Urothelium cell line (cell line): ENCODE measurements around the gene TMC2.

Source experiments
- DNase-seq: peaks from one replicate; pipeline ENCODE4 v3.0.0; 2011; ENCODE audit warnings: low spot score, mixed read lengths
- FAIRE-seq: peaks from 2 replicates; lab custom pipeline; 2011; peaks lifted over from hg19 to GRCh38; lab: Jason Lieb, UNC

The TMC2 gene

DNA sequence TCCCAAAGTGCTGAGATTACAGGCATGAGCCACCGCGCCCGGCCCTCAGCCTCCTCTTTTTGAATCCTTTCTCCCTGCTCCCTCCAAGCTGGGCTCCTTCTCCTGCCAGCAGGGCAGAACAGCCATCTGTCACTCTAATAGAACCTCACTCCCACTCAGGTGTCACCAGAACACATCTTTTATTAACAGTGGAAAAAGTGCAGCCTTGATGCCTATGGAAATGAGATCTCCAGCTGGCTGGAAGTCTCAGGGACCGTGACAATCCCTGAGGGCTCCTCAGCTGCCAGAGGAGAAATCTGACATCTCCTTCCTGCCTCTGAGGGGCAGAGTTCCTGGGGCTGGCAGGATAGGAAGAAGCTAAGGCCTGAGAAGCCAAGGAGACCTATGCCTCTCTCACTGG, 28.0 kb downstream of the TMC2 start:
- DNase-seq (no peak), FAIRE-seq (no peak)

DNA sequence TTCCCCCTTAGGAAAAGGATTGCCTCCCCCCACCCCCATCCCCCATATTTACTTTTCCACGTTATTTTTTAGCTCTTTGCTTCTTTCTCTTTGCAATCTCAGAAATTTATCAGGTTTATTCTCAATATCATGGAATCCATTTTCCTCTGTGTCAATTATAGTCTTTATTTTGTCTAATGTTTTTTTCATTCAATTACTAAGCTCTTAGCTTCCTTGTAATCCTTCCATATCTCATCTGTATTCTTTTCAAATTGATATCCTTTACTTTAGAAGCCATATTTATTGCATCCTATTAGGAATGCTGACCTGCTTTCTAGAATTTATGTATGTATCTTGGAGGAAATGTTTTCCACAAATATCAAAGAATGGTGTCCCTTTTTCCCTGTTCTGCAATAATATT, 39.3 kb downstream of the TMC2 start:
- DNase-seq (no peak), FAIRE-seq (no peak)

DNA sequence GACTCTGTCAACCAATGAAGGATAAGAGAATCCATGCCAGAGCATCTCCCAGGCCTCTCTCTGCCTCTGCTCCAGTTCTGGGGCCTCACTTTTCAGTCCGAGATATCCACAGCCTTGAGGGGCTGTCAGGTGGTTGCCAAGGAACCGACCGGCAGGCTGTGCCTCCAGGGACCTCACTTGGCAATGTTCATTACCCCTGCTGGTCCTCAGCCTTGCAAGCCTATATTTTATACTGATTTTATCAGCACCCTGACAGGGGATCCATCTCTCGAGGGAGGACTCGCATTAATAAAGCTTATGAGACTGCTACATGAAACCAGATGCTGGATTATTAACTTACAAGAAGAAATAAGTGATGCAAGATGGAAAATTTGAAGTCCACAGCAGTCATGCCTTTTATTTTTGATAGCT, 39.9 kb downstream of the TMC2 start:
- no peak for FAIRE-seq
- no peak for DNase-seq

DNA sequence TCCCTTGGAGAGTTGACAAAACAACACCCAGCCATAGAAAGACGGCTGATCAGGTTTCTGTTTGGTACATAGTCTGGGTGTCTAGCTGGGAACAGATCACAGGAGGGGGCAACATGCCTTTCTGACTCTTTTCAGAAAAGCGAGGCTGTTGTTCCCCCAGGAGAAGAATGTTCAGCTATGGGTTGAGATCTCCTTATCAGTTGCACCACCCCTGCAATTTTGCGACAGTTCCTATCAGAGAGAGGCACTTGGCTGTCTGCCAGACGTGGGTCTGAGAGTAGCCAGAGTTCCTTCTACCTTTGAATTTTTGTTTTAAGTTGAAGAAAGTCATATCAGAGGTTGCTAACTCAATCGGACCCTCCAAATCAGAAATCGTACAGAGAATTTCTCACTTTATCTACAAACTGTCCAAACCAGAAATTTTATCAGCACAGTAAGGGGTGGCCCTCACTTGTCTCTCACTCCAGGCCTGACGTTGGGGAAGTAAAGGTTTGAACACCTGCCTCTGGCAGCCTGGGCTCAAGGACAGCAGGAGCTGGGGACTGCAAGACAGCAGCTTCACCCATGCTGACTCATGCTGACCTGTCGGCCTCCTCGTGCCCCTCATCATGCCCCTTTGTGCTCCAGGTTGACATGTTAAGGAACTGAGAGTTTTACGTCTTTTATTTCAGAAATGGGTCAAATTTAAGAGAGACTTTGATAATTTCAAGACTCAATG, 42.3 kb downstream of the TMC2 start:
- no peak for FAIRE-seq
- DNase-seq, result no peak

DNA sequence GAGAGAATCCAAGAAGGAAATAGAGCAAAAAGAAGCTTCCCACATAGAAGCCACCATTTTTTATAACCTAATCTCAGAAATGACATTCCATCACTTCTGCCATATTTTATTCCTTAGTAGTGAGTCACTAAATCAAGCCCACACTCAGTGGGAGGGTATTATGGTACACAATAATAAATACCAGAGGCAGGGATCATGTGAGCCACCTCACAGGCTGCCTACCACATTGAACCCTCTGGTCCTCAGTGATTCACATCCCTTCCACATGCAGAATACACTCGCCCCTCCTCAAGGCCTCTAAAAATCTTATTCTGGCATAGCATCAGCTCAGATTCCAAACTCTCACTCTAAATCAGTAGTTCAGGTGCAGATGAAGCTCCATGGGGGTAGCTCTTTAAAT, 49.4 kb downstream of the TMC2 start:
- no peak for FAIRE-seq
- peak; percentile 57 for DNase-seq

DNA sequence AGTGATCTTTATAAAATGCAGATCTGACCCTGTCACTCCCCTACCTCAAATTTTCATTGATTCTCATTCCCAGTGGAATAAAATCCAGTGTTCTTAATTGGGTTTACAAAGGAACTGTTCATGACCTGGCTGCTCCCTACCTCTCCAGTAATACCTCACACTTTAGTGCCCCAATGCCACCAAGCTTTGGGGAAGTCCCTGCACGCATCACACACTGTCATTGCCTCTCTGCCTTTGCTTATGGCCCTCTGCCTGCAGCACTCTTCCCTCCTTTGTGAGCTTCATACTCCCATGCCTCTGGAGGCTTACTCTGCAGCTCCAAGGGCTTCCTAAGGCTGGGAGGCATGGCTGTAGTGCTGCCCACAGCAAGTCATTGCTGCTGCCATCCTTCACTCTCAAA, 57.4 kb downstream of the TMC2 start:
- no peak for DNase-seq
- FAIRE-seq, result no peak

DNA sequence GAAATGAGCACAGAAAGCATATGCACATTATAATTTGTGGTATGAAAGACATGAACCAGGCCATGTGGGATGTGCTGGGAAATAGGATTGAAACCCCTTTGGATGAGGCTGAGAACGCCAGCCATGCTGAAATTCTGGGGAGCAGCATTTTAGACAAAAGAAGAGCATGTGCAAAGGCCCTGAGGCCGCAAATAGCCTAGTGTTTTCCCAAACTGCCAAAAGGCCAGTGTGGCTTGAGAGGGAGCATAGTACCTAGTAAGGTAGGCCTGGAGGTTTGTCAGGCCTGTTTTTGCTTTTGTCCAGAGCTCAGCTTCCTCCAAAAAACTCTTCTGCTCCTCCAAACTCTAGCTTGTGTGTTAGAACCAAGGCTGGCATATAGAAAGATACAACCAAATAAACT, 58.7 kb downstream of the TMC2 start:
- no peak for FAIRE-seq
- DNase-seq, result no peak

DNA sequence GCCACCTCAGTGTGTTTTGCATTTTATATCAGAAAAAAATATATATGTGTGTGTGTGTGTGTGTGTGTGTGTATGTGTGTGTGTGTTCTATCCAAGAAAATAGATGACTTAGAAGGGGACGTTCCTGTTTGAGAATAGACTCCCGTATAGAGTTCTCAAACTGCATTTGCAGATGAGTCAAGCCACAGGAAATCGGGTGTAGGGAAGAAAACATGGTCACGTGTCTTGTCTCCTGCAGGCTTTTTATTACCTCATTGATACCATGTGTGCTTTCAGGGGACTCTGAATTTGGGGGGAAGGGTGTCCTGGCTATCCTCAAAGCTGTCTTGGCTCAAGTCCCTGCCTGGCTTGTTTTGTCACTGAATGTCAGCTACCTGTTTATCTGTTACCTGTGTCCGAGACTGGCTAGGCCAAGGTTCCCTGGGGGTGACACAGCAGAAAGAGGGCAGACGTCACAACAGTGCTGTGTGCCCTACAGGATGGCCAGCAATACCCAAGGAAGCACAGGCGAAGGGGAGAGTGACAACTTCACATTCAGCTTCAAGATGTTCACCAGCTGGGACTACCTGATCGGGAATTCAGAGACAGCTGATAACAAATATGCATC, 60.4 kb downstream of the TMC2 start:
- FAIRE-seq, result no peak

DNA sequence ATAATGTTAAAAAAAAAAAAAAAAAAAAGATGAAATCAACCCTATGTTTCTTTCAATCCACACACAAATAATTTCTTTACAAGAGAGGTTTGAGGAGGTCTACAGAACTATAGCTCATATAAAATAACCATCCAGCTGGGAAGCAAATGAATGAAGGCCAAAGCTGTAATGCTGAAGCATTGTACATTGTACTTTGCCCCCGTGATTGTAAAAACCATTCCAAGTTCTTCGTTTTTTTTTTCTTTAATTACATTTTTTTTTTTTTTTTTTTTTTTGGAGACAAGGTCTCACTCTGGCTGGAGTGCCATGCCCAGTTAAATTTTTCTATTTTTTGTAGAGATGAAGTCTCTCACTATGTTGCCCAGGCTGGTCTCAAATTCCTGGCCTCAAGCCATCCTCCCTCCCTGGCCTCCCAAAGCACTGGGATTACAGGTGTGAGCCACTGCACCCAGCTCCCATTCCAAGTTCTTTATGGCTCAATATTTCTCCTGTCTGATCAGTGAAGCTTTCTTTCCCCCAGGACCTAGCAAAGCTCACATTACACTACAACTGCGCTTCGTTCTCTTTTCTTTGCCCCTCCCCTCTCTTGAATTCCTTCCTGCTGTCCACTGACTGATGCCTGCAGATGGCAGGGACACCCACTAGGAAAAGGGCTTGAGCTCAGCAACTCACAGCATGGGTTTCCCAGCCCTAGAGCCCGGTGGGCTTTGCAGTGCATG, 63.1 kb downstream of the TMC2 start:
- no peak for FAIRE-seq
- no peak for DNase-seq

More for the DNA sequence above, 60.4 kb downstream of the TMC2 start:
- DNase-seq, result no peak

DNA sequence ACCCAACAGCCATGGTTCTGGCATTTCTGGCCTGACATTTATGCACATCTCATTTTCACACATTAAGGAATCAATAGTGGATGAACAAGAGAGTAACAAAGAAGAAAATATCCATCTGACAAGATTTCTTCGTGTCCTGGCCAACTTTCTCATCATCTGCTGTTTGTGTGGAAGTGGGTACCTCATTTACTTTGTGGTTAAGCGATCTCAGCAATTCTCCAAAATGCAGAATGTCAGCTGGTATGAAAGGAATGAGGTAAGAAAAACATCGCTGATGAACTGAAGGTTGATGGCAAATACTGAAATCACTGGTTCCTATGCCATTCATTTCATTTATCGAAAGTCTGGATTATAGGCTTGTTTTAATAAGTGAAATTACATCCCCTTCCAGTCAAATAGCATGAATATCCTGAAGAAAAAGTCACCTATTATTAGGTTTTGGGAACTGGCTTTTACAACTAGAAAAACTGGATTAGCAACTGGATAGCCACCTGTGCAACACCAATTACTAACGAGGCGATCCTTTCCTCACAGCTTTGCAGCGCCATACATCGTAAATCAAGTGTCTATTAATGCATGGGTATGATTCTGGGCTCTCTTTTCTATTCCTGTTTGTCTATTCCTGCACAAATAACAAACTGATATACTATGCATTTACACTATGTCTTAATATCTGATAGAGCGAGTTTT, 65.8 kb downstream of the TMC2 start:
- FAIRE-seq (no peak), DNase-seq (no peak)

DNA sequence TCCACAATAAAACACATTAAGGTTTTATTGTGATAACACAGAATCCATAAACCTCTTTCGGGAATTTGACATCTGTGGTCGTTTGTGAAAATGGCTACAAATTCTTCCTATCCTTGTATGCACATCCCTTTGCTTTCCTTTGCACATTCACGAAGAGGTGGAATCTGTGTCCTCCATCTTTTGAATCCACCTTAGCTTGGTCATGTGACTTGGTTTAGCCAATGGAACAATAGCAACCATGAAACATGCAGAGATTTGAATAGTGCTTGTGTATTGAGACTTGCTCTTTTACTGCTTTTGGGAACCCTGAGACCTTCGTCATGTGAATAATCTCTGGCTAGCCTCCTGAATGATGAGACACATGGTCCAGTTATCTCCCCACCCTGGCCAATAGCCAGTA, 66.4 kb downstream of the TMC2 start:
- no peak for FAIRE-seq
- DNase-seq, result no peak

DNA sequence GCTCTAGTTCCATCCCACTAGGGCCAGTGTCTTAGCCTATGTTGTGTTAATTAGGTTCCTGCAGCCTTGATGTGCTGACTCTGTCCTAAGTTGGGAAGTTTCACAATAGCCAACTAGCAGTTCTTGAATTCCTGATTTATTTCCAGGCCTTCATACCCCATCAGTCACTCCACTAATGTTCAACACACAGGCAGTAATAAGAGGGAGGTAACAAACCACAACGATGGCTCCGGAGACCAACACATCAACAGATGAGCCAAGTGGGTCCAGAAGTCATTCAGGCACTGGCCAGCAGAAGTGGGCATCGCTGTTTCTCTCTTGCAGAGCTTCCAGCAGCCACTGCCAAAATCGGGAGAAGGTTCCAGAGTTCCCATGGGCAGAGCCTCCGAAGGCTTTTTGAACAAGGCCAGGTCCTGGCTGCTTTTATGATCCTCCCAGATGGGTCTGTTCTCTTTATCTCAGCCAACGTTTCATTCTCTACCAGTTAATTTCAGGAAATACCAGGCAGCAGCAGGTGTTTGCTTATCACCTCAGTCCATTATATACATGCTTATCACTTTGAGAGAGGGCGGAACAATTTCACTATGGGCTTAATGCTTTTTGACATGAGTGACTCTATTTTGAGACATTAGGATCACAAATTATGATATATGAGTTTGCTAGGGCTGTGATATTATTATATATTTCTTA, 67.6 kb downstream of the TMC2 start:
- no peak for FAIRE-seq

DNA sequence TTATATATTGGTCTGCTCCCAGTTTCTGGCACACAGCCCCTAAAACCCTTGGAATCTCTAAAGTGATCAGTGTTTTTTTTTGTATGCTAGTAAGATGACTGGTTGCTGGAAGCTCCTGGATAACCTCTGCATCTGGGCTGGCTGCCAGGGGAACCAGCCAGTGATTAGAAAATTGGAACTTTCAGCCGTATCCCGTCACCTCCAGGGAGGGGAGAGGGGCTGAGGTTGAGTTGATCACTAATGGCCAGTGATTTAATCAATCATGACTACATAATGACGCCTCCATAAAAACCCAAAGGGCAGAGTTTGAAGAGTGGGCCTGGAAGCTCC, 68.1 kb downstream of the TMC2 start:
- no peak for DNase-seq
- FAIRE-seq, result no peak

More for the DNA sequence above, 67.6 kb downstream of the TMC2 start:
- DNase-seq, result no peak

DNA sequence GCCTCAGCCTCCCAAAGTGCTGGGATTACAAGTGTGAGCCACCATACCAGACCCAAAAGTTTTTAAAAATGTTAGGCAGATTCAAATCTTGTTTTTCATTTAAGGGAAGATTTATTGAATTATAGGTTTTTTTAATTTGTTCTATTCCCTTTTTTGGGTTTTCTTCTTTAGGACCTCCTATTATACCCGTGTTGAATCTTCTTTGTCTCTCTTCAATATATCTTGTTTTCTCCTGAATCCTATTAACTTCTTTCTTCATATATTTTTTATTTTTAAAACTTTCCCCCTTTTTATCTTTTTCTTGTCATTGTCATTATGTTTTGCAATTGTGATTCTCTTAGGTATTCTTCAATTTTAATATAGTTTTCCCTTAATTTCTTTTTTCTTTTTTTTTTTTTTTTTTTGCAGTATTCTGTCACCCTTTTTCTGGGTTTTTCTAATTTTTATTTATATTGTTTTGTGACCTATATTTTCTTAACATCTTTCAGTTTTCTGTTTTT, 70.2 kb downstream of the TMC2 start:
- DNase-seq (no peak), FAIRE-seq (no peak)

DNA sequence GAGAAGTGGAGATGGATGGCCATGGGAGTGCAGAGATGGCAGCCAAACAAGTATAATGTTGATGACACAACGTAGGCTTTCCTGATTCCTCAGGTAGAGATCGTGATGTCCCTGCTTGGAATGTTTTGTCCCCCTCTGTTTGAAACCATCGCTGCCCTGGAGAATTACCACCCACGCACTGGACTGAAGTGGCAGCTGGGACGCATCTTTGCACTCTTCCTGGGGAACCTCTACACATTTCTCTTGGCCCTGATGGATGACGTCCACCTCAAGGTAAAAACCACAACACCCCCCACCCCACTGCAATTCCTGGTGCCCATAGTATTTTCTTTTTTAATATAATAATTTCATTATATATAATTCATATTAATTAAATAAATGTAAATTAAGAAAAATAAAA, 74.0 kb downstream of the TMC2 start:
- FAIRE-seq (no peak), DNase-seq (no peak)

DNA sequence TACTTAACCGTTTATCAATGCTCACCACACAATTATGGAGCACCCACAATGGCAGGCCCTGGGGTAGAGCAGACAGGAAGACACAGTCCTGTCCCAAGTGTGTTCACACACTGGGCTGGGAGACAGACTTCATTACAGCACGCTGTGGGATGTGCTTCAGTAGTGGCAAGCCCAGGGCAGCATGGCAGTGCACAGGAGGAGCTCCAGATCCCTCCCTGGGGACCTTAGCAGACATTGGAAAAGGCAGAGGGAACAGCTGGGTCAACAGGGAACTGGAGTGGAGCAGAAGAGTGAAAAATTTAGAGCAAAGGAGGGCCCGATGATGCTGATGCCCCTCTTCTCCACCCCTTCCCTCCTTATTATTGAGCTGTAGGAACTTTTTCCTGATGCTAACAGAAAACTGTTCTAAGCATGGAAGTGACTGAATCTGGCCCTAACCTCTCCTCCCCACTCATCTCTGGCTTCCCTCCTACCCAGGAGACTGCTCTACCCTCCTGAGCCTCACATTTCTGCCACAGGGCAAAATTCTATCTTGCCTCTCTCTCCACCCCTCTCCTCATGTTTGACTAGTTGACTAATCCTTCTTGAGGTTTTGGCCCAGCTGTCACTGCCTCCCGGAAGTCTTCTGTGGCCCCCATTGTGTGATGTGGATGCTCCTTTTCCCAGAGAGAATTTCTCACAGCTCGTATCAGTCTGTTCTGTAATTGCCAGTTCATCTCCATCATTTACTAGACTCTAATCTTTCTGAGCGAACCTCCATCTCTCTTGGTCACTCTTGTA, 74.8 kb downstream of the TMC2 start:
- FAIRE-seq, result no peak
- DNase-seq, result no peak

DNA sequence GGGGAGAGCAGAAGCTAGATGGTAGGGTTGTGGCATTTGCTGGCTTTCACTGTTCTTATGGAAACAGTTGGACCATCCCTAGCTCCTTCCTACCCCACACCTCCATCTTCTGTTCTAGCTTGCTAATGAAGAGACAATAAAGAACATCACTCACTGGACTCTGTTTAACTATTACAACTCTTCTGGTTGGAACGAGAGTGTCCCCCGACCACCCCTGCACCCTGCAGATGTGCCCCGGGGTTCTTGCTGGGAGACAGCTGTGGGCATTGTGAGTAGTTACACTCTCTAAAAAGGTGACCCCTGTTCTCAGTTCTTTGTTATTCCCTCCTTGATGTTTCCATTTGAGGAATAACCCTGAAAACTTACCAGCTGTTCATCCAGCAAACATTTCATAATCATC, 75.7 kb downstream of the TMC2 start:
- FAIRE-seq (no peak), DNase-seq (no peak)

DNA sequence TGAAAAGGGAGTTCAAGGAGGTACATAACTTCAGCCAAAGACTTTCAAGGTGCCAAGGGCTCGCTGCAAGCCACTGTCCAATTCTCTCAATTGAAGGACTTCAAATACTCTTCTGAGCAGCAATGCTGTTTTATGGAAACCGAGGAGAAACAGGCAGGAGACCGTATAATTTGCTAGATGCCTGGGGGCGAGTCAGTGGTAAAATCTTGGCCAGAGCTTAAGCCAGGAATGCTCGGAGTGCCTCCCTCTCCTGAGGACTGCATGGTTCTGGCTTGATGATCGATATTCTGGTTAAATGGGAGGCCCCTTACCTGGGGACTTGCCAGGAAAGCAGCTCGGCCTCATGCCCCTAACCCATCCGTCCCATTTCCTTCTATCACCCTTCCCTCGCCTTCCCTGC, 80.3 kb downstream of the TMC2 start:
- DNase-seq (no peak), FAIRE-seq (no peak)

DNA sequence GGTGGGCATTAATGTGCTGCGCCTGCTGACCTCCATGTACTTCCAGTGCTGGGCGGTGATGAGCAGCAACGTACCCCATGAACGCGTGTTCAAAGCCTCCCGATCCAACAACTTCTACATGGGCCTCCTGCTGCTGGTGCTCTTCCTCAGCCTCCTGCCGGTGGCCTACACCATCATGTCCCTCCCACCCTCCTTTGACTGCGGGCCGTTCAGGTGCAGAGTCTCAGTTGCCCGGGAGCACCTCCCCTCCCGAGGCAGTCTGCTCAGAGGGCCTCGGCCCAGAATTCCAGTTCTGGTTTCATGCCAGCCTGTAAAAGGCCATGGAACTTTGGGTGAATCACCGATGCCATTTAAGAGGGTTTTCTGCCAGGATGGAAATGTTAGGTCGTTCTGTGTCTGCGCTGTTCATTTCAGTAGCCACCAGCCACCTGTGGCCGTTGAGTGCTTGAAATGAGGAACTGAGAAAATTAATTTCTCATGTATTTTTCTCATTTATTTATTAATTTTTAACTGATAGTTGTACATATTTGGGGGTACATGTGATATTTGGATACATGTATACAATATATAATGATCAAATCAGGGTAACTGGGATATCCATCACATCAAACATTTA, 80.8 kb downstream of the TMC2 start:
- FAIRE-seq (no peak), DNase-seq (no peak)

DNA sequence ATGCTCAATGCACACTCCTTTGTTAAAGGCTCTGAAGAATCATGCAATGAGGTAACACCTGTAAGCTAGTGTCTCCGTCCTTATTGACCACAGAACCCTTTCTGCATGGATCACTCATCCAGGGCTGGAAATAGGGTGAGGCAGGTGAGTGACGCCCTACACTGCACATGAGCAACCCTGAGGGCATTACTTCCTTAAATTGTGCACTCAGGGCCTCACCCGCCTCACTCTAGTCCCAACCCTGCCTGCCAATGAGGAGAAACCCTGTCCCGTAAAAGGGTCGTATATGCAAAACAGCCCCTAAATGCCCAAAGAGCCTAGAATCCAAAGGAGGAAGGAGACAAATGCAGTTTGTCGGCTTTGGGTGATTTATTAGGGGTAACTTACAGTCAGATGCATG, 82.4 kb downstream of the TMC2 start:
- no peak for FAIRE-seq
- no peak for DNase-seq
